HG03575 (cell line): ENCODE results near the gene ARHGAP28.

Source experiments
- ATAC-seq: cut with Tn5 transposase; IDR thresholded peaks from one replicate; pipeline ENCODE4 v1.9.1; 2021; ENCODE audit not compliant: unreplicated experiment, insufficient number of reproducible peaks, low FRiP score; ENCODE audit errors: extremely low read depth

Gene ARHGAP28

GRCh38 chr18:6851480-6851879, 122.0 kb downstream of the ARHGAP28 start:
- ATAC-seq, result no peak

GRCh38 chr18:6854811-6855210, 125.3 kb downstream of the ARHGAP28 start:
- ATAC-seq, result no peak

- no peak for ATAC-seq
Observed at GRCh38 chr18:6855767-6856166, 126.3 kb downstream of the ARHGAP28 start.

GRCh38 chr18:6857300-6857699, 127.8 kb downstream of the ARHGAP28 start:
- ATAC-seq, result no peak

- ATAC-seq, result no peak
Observed at GRCh38 chr18:6859676-6860422, 130.3 kb downstream of the ARHGAP28 start.

- ATAC-seq, result no peak
Observed at GRCh38 chr18:6860804-6861448, 131.4 kb downstream of the ARHGAP28 start.

- ATAC-seq, result no peak
Observed at GRCh38 chr18:6865251-6865650, 135.7 kb downstream of the ARHGAP28 start.

GRCh38 chr18:6866552-6867085, 137.1 kb downstream of the ARHGAP28 start:
- ATAC-seq, result no peak

GRCh38 chr18:6868033-6868432, 138.5 kb downstream of the ARHGAP28 start:
- no peak for ATAC-seq

- ATAC-seq, result no peak
Observed at GRCh38 chr18:6871566-6871965, 142.1 kb downstream of the ARHGAP28 start.

GRCh38 chr18:6873040-6873751, 143.7 kb downstream of the ARHGAP28 start:
- ATAC-seq, result no peak

GRCh38 chr18:6874315-6874714, 144.8 kb downstream of the ARHGAP28 start:
- no peak for ATAC-seq

- ATAC-seq, result no peak
Observed at GRCh38 chr18:6875749-6876148, 146.2 kb downstream of the ARHGAP28 start.

- ATAC-seq, result no peak
Observed at GRCh38 chr18:6876641-6877041, 147.1 kb downstream of the ARHGAP28 start.

GRCh38 chr18:6877288-6877687, 147.8 kb downstream of the ARHGAP28 start:
- ATAC-seq, result no peak

GRCh38 chr18:6878556-6879297, 149.2 kb downstream of the ARHGAP28 start:
- ATAC-seq, result no peak

GRCh38 chr18:6879508-6880195, 150.1 kb downstream of the ARHGAP28 start:
- ATAC-seq, result no peak

GRCh38 chr18:6881034-6881820, 151.7 kb downstream of the ARHGAP28 start:
- no peak for ATAC-seq
